Retinal pigment epithelial cell (primary cell): ENCODE measurements around the gene PMEPA1.

Experiments used
- DNase-seq: peaks from one replicate; pipeline ENCODE4 v3.0.0-alpha.2; 2010; ENCODE audit warnings: low read depth
- H3K4me3 ChIP-seq: 2 replicates; pipeline ENCODE4 v1.5.1; 2011; ENCODE audit warnings: mild to moderate bottlenecking, low read length, control low read depth, moderate library complexity
- CTCF ChIP-seq: conservative IDR thresholded peaks from 2 replicates; pipeline ENCODE4 v1.5.1; 2011; ENCODE audit warnings: low read depth, low read length, control low read depth, inconsistent platforms

PMEPA1 gene

GRCh38 chr20:57616143-57616951 lies 93.5 kb downstream of the PMEPA1 start:
- no peak overlapping the region for H3K4me3 ChIP-seq
- DNase-seq, result no peak
- TF ChIP-seq CTCF, result no peak

GRCh38 chr20:57615445-57615811 lies 94.4 kb downstream of the PMEPA1 start:
- H3K4me3 ChIP-seq, result no peak overlapping the region
- no peak for TF ChIP-seq CTCF
- no peak for DNase-seq

GRCh38 chr20:57614490-57615444 lies 95.0 kb downstream of the PMEPA1 start:
- H3K4me3 ChIP-seq, result no peak overlapping the region
- no peak for DNase-seq
- no peak for TF ChIP-seq CTCF

DNA sequence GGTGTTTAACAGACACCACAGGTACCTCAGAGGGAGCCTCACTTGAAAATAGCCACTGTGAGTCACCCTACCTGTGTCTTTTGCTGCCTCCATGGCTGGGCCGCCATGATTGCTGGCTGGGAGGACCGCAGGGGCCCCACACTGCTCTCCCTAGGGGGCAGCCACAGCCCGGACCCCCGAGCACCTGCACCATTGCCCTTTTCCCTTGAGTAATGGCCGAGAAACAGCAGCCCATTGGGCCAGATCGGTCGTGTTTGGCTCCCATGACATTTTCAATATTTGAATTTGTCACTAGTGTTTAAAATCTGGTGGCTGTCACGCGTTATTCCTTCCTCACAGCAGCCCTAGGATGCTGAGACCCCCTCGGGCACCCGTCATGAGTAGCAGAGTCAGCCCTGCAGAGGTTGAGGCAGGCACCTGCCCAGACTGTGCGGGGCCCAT lies 96.3 kb downstream of the PMEPA1 start:
- TF ChIP-seq CTCF, result no peak
- no peak overlapping the region for H3K4me3 ChIP-seq
- no peak for DNase-seq

DNA sequence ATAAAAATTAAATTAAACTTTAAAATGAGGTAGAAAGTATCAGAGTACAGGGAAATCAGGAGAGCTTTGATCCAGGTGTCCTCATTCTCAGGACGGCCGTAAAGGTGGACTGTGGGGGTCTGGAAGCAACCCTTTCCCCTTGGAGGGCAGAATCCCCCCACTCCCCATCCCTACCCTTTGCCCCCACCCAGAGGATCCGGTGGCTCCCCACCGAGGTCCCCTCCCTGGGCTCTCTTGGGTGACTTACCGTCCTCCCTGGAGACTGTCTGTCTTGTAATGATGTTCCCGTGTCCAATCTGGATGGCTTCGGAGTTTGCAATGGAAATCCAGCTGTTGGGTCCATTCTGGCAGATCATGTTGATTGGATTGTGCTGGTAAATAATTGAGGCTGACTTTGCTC lies 96.9 kb downstream of the PMEPA1 start:
- no peak for TF ChIP-seq CTCF
- H3K4me3 ChIP-seq, result no peak overlapping the region
- no peak for DNase-seq

- TF ChIP-seq CTCF, result no peak
- no peak overlapping the region for H3K4me3 ChIP-seq
- no peak for DNase-seq
Measured at GRCh38 chr20:57612436-57612835, 97.4 kb downstream of the PMEPA1 start.
